Stimulated activated naive CD8-positive, alpha-beta T cell treated with anti-CD3 and anti-CD28 coated beads, Interleukin-15, Interleukin-2, amounts not matched to agents 100 U/mL and 50 U/mL, for 24 hours (primary cell): ENCODE data around the gene TSG101.

Experiments used
- ATAC-seq: fragments of 150-1000 bp; cut with Tn5 transposase; one replicate; pipeline ENCODE4 v1.10.0; 2021
- DNase-seq: peaks from one replicate; pipeline ENCODE4 v3.0.0; 2021

TSG101 gene

DNA sequence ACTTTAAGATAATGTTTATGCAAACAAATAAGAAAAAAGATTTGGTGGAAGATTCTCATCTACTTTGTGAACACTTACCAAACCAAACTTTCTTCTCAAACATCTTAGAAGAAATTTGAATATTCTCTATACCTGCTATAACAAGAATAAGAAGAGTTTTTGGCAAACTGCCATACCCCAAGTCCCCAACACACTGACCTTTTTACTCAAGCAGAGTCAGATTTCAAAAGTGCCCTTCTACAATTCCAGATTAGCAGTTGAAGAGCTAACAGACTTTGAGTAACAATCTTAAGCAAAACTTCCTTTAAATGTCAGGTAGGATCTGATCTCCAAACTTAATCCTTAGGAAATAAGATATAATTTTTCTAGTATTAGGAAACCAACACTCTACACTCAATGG is 33.9 kb downstream of the TSG101 start:
- no peak for ATAC-seq
- DNase-seq, result no peak

DNA sequence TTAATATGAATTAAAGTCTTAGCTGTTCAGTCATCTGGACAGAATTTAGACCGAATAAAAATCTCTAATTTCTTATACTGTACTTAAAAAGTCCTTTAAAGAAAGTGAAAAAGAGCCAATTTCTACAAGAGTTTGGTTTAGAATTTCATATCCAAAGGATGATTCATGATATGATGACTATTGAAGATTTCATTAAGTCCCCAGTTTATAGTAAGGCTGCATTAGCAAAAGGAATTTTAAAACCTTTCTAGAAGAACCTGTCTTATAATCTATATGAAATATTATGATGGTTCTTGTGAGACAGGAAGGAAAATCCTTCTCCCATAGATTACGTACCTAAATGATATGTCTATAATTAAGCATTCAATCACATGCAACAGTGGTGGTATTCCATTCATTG is 34.8 kb downstream of the TSG101 start:
- ATAC-seq (no peak), DNase-seq (no peak)

DNA sequence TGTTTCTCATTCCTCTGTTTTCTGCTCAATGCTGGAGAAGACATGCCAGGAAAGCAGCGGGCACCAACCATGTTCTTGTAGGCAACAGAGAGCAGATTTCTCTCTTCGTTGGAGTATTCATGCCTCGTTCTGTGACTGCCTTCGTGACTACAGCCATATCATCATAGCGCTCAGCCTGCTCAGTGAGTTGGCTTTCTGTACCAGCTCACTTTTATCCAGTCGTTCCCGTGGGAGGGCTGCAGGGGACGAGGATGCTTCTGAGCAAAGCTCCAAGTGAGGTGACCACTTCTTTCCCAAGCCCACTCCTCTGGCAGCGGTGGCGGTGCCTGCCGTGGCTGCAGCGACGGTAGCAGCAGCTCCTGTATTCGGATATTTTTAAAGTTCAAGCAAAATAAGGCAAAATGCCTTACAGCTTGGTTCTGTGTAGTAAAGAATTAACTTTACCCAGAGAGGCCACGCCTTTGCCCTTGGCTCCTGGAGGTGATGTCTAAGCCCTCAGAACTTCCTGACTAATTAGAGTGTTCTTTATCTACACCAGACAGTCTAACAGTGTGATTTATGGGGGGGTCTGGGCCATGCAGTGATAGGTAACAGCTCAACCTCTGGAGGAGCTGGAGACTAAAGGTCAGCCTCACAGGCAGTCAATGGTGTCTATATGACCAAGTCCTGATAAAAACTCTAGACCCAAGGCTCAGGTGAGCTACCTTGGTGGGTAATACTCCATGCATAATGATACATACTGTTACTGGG is 35.8 kb downstream of the TSG101 start:
- DNase-seq (no peak), ATAC-seq (no peak)

DNA sequence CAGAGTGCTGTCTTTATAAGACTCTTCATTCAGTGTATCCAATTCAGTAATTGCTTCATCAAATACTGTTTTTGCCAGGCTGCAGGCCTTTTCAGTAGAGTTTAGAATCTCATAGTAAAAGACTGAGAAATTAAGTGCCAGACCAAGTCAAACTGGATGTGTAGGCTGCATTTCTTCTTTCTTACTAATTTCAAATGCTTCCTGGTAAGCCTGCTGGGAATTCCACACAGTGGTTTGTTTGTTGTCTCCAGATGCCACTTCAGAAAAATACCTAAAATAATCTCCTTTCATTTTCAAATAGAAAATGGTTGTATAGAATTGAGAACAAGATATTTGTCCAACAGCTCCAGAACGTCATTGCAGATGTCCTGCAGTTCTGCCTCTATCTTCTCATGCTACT is 36.4 kb downstream of the TSG101 start:
- DNase-seq, result no peak
- ATAC-seq, result no peak

DNA sequence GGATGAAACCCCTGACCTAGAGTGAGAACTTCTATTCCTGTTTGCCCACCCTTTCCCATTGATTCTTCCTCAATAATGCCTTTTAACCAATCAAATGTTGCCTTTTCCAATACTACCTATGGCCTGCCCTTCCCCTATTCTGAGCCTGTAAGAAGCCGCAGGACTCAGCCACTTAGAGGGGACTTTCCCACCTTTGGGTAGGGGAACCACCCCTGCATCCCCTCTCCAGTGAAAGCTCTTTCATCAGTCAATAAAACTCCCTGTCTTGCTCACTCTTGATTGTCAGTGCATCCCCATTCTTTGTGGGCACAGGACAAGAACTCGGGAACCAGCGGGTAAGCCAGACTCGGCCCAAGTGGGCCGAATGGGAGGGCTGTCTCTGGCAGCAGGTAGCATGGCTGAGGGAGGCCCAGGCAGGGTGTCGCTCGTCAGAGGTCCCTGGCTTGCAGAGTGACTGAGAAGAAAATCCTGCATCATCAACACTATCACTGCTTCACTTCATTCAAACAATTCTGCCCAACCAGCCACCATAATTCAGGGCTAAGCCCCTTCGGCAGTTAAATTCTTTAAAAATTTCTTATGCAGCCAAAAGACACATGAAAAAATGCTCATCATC is 40.7 kb downstream of the TSG101 start:
- DNase-seq, result no peak
- no peak for ATAC-seq

- no peak for ATAC-seq
- no peak for DNase-seq
Observed at GRCh38 chr11:18479063-18479462, 47.7 kb downstream of the TSG101 start.

DNA sequence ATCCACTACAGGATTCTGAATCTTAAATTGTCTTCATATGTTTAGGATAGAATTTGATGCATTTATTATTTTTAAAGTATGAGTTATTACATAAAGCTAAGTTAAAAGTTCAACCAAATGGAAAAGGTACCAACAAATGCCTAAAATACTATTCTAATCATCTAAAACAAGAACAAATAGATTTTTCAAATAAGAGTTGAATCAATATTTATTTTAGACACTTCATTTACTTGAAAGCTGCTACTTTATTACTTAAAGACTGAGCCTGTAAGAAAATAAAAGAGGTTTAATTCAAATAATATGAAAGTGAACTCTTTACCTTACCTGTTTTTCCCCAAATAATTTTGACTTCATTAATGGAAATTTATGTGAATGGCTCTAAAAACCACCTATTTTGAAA is 54.2 kb downstream of the TSG101 start:
- ATAC-seq (no peak), DNase-seq (no peak)

DNA sequence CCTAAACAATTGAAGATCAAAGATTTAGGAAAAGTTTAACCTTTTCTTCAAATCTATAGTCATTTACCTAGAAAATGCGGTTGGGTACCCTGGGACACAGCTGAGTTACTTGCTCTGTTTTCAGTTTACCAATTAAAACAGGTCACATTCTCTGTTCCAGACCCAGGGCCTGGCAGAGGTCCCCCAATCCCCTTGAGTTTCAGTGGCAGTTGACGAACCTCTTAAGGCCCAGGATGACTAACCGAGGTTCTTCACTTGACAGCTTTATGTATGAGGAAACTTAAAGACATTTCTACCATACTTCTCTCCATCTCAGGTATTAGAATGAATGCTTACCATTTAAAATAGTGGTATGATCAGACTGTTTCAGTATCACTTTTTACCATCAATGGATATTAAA is 54.7 kb downstream of the TSG101 start:
- ATAC-seq (peak; percentile 84), DNase-seq (no peak)

DNA sequence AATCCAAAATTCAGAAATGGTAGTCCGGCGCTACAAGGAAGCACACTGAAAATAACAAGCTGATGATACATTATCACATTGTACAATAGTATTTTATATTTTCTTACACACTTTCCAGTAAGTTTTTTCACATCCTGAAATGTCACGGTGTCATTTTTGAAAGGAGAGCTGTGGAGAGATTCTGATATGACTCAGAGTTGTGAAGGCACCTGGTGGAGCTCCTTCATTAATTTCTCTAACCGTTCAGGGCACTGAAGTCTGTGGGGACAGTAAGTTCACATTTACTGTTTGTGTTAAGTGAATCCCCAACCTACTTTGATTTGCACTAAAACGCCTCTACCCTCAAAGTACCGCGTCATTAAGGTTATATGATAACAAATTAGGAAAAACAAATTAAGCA is 57.8 kb downstream of the TSG101 start:
- ATAC-seq (peak; percentile 35), DNase-seq (no peak)

GRCh38 chr11:18468059-18468458 is 58.7 kb downstream of the TSG101 start:
- no peak for DNase-seq
- ATAC-seq, result no peak

DNA sequence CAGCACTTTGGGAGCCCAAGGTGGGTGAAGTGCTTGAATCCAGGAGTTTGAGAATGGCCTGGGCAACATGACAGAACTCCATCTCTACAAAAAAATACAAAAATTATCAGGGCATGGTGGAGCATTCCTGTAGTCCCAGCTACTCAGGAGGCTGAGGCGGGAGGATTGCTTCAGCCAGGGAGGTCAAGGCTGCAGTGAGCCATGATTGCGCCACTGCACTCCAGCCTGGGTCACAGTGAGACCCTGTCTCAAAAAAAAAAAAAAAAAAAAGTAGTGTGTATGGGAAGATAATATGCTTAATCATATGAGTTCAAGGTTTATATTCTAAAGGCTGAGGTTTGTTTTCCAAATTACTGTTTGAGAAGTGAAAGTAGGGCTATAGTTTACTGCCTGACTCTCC is 60.3 kb downstream of the TSG101 start:
- no peak for DNase-seq
- no peak for ATAC-seq

DNA sequence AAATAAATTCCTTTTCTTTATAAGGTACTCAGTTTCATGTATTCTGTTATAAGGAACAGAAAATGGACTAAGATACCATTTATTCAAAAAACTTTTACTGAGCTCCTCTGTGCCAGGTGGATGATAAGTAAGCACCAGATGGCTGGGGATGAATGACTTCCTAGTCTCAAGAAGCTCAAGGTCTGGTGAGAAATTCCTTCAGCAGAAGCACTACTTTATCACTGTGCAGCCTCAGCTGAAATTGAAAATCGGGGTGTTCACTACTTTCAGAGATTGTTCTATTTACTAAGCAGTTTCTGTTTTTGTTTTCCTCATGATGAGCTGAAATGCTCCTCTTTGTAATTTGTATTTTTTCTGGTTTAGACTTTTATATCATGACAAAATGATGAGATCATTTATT is 63.3 kb downstream of the TSG101 start:
- no peak for DNase-seq
- no peak for ATAC-seq

- DNase-seq, result peak; percentile 10
Observed at GRCh38 chr11:18461909-18462308, 64.8 kb downstream of the TSG101 start.

GRCh38 chr11:18459634-18460033 is 67.1 kb downstream of the TSG101 start:
- DNase-seq (no peak), ATAC-seq (no peak)

More at GRCh38 chr11:18461909-18462308, 64.8 kb downstream of the TSG101 start:
- no peak for ATAC-seq

GRCh38 chr11:18457450-18457849 is 69.3 kb downstream of the TSG101 start:
- DNase-seq (no peak), ATAC-seq (peak; percentile 48)

- DNase-seq, result no peak
- ATAC-seq, result no peak
Observed at GRCh38 chr11:18455686-18456372, 70.9 kb downstream of the TSG101 start, which contains the start of gene LDHAL6A. Gene LDHAL6A (plus strand): TSS chr11:18455856. CDS start chr11:18456681, 825 bp downstream.

DNA sequence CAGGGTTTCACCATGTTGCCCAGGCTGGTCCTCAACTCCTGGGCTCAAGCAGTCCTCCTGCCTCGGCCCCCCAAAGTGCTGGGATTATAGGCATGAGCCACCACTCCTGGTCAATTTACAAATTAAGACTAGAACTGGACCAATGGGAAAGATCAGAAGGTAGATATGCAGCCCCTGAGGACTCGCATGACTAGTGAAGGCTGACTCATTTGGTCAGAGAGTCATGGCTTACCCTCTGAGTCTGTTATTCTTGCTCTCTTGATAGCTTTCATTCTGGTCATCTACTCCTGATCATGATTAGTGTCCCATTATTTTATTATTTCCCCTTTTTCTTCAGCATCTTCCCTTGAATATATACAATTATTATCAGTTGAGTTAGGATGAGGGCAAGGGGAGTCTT is 73.8 kb downstream of the TSG101 start:
- DNase-seq (no peak), ATAC-seq (no peak)

GRCh38 chr11:18449251-18449650 is 77.5 kb downstream of the TSG101 start:
- no peak for ATAC-seq
- no peak for DNase-seq

DNA sequence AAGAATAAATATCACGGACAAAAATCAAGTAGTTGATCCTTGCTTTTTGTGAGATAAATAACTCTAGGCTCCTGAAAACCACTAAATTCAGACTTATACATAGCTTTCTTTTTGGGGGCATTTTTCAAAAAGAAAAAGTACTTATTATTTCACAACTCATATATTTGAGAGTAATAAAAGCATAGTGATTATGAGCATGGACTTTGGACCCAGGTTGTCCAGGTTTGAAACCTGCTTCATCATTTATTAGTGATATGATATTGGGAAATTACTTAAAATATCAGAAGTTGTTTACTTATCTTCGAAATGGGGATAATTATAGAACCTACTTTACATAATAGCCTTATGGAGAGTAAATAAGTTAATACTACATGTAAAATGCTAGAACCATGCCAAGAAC is 88.1 kb downstream of the TSG101 start:
- no peak for DNase-seq
- no peak for ATAC-seq
